ENCODE measurements around the gene RTP5.

Gene RTP5

GRCh38 chr2:241890524-241891235 is 21.2 kb downstream of the RTP5 start:
- peak; percentile 29 for DNase-seq

- no peak for DNase-seq
Measured at GRCh38 chr2:241891315-241891987, 21.9 kb downstream of the RTP5 start.

DNA sequence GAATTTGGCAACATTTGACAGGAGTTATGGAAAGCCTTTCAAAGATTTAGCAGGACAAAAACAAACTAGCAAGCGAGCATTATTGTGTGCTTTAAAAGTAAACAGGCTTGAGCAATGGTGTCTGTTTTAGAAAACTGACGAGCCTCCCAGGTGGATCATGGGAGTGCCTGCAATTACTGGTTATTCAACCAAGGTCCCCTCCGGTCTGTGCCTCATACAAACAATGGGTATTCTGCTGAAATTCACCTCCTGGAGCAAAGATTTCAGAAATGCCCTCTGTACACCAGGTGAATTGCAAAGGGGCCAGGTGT is 22.4 kb downstream of the RTP5 start:
- DNase-seq = no peak

DNA sequence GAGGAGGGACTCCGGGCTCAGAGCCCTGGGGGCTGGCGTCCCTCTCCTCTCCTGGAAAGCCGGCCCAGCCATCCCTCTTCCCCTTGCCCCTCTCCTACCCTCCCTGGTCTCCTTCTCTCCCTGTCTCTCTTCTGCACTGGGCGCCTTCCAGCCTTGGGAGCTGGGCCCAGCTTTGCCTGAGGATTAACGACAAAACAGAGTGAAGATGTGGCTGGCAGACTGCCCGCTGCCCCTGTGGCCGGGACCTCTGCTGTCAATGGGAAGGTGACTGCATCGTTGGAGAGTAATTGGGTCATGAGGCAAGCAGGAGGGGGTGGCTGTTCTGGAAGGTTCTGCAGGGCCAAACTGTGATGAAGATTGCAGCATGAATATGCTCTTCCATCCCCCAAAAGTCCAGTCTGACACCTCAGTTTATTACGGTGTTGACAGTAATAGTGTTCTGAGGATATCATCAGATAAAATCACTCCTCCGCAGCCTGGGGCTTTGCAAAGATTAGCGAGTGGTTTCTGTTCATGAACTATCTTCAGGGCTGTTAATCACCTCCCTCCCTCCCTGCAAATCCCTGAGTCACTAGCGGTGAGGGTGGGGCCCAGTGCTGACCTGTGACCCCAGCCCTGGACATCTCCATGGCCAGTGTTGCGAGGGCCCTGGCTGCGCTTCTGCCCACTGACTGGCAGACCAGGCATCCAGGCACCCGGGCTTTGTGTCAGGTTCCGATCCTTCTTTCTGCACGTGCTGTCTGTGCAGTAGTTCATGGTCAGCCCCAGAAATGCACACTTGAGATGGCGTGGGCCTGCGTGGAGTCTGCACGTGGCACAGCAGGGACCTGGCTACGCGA is 23.0 kb downstream of the RTP5 start:
- DNase-seq = no peak

DNA sequence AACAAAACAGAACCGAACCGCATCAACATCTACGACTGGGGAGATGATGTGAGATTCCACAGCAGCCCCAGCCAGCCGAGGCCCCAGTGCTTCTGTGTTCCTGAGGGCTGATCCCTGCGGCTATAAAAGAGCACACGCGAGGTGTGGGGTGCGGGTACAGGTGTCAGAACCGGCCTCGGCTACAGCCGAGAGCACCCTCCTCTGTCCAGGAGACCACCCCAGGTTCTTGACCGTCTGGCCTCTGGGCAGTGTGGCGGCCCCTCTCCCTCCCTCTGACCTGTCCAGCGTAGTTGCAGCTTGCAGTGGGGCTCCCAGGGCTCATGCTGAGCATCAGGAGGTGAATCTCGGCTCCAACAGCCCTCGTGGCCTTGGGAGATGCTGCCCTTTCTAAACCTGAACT is 23.7 kb downstream of the RTP5 start:
- DNase-seq = no peak

DNA sequence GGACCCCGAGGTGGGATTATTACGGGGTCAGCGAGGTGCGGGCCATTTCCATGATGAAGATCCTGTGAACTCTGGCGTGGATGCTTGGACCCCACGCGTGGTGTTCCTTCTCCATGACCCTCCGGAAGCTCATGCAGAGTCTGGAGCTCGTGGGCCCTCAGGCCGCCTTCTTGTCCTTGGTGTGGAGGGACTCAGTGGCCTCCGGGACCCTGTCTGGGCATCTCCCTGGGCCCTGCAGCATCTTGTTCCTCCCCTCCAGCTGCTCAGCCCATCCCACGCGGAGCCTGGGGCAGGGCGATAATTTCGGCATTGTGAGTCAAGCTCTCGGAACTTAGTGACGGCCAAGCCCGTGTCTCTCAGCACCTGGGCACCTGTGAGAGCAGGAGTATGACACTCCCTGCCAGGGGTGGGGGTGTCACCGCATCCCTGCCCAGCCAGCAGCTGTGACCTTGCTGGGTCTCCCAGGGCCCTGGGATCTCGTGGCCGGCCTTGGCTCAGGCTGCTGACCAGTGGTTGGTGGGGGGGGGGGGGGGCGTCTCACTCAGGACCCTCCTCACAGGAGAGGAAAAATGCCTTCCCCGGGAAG is 24.6 kb downstream of the RTP5 start:
- DNase-seq = no peak

DNA sequence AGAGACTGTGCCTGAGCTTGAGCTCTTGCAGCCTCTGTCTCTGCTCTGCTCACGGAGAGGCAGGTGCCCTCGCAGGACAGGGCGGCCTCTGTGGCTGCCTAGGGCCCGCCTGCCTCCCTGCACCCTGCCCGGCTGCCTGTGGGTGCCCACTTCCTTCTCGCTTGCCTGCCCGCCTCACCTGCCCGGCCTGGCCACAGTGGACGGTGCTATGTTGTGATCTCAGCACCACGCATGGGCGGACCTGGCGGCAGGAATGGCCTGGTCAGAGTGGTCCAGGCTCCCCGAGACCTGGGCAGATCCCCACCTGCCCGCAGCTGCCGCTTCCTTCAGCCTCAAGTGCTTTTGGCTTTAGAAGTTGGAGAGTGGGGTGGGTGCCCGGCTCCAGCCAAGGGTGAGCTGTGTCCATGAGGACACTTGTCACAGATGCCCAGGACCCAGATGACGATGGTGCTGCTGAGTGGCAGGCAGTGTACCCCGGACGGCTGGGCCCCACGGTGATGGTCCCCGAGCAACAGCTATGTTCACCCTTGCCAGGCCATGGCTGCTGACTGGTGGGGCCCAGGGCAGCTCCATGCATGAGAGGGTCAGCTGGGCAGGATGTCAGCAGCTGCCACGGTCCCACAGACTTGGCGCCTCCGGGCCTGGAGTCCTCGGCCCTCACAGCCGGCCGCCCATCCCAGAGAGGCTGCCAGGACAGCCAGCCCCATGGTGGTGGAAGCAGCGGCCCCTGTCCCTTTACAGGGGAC is 25.3 kb downstream of the RTP5 start:
- DNase-seq = no peak

DNA sequence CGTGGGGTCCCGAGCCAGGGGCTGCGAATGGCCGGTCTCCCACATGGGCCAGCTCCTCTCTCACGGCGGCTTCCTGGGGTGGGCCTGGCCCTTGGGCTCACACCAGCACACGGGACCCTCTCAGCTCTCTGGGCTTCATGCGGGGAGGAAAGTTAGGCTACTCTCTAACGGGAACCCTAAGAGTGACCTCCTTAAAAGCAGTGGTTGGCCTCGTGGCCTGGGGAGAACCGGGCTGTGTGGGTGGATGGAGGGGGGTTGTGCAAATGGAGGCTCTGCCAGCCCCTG is 25.8 kb downstream of the RTP5 start:
- no peak for DNase-seq

DNA sequence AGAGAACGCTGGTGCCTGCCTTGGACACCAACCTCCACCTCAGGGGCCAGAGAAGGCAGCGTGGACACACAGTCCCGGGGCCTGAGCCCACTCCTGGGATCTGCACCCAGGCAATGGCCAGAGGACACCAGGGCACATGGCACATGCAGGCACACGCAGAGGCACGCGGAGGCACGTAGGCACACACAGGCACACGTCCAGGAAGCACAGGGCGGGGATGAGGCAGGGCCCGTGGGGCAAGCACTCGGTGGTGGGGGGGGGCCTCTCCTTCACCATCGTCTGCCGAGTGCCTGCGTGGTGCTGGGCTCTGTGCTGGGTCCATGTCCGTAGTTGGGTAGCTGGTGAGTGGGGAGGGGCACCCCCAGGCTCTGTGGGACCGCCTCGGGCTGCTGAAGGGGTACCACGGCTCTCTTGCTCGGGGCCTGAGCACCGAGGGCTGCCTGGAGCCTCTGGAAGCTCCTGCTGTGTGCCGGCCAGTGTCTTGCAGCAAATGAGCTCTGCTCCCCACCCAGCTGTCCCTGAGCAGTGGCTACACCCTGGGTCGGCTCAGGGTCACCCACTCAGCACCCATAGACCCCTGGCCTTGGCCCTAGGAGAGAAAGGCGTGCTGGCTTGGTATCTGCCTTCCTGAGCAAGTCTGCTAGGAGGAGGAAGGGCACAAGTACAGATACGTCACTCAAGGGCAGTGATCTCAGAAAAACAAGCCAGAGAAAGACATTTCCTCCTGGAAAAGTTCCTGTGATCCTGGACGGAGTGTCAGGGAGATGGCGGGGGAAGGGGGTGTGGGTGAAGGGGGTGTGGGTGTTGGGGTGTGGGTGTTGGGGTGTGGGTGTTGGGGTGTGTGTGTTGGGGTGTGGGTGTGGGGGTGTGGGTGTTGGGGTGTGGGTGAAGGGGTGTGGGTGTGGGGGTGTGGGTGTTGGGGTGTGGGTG is 26.4 kb downstream of the RTP5 start:
- DNase-seq = no peak

GRCh38 chr2:241896746-241897201 is 27.2 kb downstream of the RTP5 start:
- no peak for DNase-seq

- no peak for DNase-seq
Measured at GRCh38 chr2:241897231-241897916, 27.8 kb downstream of the RTP5 start.

- DNase-seq = no peak
Measured at GRCh38 chr2:241898463-241899270, 29.1 kb downstream of the RTP5 start.

DNA sequence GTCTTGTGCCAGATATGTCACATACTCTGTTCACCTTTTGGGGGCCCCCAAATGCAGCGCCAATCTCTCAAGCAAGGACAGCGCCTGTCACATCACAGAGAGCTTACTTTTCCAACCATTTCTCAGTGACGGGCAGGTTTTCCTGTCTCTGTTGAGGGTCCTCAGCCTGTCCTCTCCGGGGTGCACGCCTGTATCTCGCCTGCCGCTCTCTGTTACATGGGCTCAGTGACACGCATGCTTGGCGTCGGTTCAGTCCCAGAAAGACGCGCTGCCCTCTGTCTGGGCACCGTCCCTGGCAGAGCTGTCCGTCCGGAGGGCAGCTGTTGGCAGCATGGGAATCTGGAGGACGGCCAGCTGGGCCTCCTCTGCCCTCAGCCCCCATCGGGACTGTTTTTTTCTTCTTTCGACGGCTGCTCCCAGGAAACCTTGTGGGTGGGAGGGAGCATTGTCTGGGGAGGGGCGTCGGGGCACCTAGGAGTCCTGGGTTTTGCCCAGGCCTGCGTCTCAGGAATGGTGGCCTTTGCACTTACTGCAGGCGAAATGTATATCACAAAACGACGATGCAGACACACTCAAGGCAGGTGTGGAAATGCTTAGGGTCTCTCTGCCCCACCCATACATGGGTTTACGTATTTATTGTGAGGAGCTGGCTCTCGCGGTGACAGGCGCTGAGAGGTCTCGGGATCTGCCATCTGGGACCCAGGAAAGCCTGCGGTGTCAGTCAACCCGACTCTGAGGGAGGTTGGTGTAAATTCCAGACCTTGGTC is 30.9 kb downstream of the RTP5 start:
- no peak for DNase-seq

DNA sequence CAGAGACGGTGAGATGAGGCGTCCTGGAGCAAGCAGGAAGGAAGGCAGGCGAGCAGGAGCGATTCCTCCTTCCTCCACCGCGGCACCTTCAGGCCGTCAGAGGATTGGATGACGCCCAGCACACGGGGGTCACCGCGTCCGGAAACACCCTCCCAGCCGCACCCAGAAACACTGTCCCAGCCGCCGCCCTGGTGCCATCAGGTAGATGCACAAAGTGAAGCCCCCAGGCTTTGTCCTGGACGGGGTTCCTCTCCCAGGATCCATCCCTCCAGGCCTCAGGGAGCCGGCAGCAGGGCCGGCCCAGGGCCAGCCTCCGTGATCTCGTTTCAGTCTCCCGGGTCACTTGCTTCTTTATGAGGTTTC is 31.5 kb downstream of the RTP5 start:
- no peak for DNase-seq

GRCh38 chr2:241901500-241902351 is 32.2 kb downstream of the RTP5 start:
- no peak for DNase-seq

GRCh38 chr2:241902357-241902991 is 32.9 kb downstream of the RTP5 start:
- no peak for DNase-seq

DNA sequence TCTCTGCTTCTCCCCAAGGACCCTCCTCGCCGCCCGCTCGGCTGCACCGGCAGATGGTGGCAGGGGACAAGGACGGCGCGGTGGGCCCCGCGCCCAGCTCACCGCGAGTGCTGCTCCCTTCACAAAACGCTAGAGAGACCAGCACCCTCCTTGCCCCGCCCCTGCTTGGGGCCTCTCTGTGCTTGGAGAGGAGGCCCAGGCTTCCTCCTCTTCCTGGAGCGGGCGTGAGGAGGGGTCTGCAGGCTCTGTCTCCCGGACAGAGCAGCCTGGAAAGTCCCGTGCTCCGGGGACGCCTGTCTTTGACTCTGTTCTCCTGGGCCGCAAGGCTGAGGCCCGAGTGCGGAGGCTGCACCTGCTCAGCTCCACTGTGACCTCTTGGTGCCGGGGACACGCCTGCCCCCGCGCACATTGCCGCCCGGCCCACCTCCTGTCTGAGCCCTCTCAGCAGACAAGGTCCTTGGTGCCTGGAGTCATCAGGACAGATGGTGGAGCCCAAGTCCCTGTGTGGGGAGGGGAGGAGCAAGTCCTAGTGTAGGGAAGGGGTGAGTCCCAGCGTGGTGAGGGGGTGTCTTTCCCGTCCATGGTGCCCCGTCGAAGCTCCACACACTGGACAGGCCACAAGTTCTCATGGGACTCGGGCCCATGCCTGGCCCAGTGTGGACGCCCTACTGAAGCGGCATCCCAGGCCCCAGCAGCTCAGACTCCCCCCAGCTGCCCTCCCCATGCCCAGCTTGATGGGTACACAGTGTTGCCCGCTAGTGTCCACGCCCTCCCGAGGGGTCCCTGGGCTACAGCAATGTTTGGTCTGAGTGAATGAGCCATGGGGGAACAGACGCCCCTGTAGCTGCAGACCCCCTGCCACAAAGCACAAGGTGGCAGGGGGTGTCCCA is 33.8 kb downstream of the RTP5 start:
- DNase-seq = no peak

Measured in left hindlimb (tissue), 1 donor.